NOMO-1 (cell line): ENCODE data around the gene CISTR.
"Not testable (repeated sequence)": the region's sequence is repeated elsewhere in the genome, so short reads cannot be mapped to it uniquely, and the experiment has no call there.

Experiments used
- DNase-seq, 2 experiments: peaks; one replicate each; lab custom pipeline; 2025; ENCODE audit not compliant: unreplicated experiment in 2 of 2; lab: John Stamatoyannopoulos, UW

The CISTR gene

GRCh38 chr12:53751336-53752191, at the start of gene CISTR:
Gene CISTR (minus strand): TSS chr12:53751979.
- DNase-seq: peak; percentile 29 to 31

- DNase-seq: peak; percentile 8 to 45
Measured at GRCh38 chr12:53798575-53798974, 46.8 kb upstream of the CISTR start.

GRCh38 chr12:53795927-53796326, 44.1 kb upstream of the CISTR start:
- DNase-seq: no peak

GRCh38 chr12:53793221-53793620, 41.4 kb upstream of the CISTR start:
- DNase-seq: no peak

- DNase-seq: no peak
Measured at GRCh38 chr12:53791735-53792326, 40.1 kb upstream of the CISTR start.

- DNase-seq: no peak
Measured at GRCh38 chr12:53789570-53789969, 37.8 kb upstream of the CISTR start.

- DNase-seq: no peak
Measured at GRCh38 chr12:53788892-53789291, 37.1 kb upstream of the CISTR start.

GRCh38 chr12:53786411-53786810, 34.6 kb upstream of the CISTR start:
- no peak for DNase-seq

GRCh38 chr12:53785161-53785560, 33.4 kb upstream of the CISTR start:
- no peak for DNase-seq

GRCh38 chr12:53782093-53782703, 30.4 kb upstream of the CISTR start:
- DNase-seq: peak; percentile 47 to 50

- DNase-seq: no peak
Measured at GRCh38 chr12:53781228-53781801, 29.5 kb upstream of the CISTR start.

- no peak for DNase-seq
Measured at GRCh38 chr12:53780323-53780722, 28.5 kb upstream of the CISTR start.

- DNase-seq: not testable (repeated sequence)
Measured at GRCh38 chr12:53779679-53780078, 27.9 kb upstream of the CISTR start.

- DNase-seq: peak in 1 of 2 experiments; percentile 32
Measured at GRCh38 chr12:53777936-53778644, 26.3 kb upstream of the CISTR start.

- no peak for DNase-seq
Measured at GRCh38 chr12:53777412-53777811, 25.6 kb upstream of the CISTR start.

GRCh38 chr12:53776872-53777271, 25.1 kb upstream of the CISTR start:
- DNase-seq: no peak

GRCh38 chr12:53775478-53776145, 23.8 kb upstream of the CISTR start:
- no peak for DNase-seq

- no peak for DNase-seq
Measured at GRCh38 chr12:53770281-53770680, 18.5 kb upstream of the CISTR start.

- no peak for DNase-seq
Measured at GRCh38 chr12:53768976-53769375, 17.2 kb upstream of the CISTR start.

- no peak for DNase-seq
Measured at GRCh38 chr12:53766881-53767280, 15.1 kb upstream of the CISTR start.
